IMR-90 (cell line): ENCODE measurements around the gene TMPRSS13.

ENCODE experiments used
- BHLHE40 ChIP-seq: fragments of 150-350 bp; IDR thresholded peaks from 2 replicates; pipeline ENCODE4 v1.6.1; 2016; ENCODE audit warnings: mild to moderate bottlenecking, low read depth, low read length
- CHD1 ChIP-seq: IDR thresholded peaks from 2 replicates; pipeline ENCODE4 v1.6.1; 2012; ENCODE audit warnings: low read depth, low read length, improper control_type of control experiment
- FOS ChIP-seq: fragments of 150-350 bp; IDR thresholded peaks from 2 replicates; pipeline ENCODE4 v1.6.1; 2016; ENCODE audit warnings: low read depth, low read length
- MXI1 ChIP-seq: IDR thresholded peaks from 2 replicates; pipeline ENCODE4 v1.6.1; 2012; ENCODE audit warnings: low read depth, mild to moderate bottlenecking, low read length, moderate library complexity, borderline replicate concordance
- NFE2L2 ChIP-seq: fragments of 150-350 bp; IDR thresholded peaks from 2 replicates; pipeline ENCODE4 v1.6.1; 2016; ENCODE audit warnings: low read depth, mild to moderate bottlenecking, low read length
- POLR2A ChIP-seq: IDR thresholded peaks from 2 replicates; pipeline ENCODE4 v1.6.1; 2012; ENCODE audit warnings: mild to moderate bottlenecking, low read depth, low read length
- RFX5 ChIP-seq: IDR thresholded peaks from 2 replicates; pipeline ENCODE4 v1.8.0; 2012; ENCODE audit warnings: low read depth, mild to moderate bottlenecking, low read length, moderate library complexity
- TF ChIP-seq, protein P1 (sequence below): conservative IDR thresholded peaks from 2 replicates; pipeline ENCODE4 v1.5.1; 2012; ENCODE audit warnings: mild to moderate bottlenecking, low read depth, low read length, improper control_type of control experiment
- TF ChIP-seq, protein P2 (sequence below): fragments of 150-350 bp; IDR thresholded peaks from 2 replicates; pipeline ENCODE4 v1.6.1; 2017; ENCODE audit warnings: mild to moderate bottlenecking, antibody characterized with exemption, low read length, low read depth
- TF ChIP-seq, protein P3 (sequence below): fragments of 150-350 bp; IDR thresholded peaks from 2 replicates; pipeline ENCODE4 v1.6.1; 2016; ENCODE audit warnings: low read depth, mild to moderate bottlenecking, low read length, moderate library complexity, borderline replicate concordance

DNA sequence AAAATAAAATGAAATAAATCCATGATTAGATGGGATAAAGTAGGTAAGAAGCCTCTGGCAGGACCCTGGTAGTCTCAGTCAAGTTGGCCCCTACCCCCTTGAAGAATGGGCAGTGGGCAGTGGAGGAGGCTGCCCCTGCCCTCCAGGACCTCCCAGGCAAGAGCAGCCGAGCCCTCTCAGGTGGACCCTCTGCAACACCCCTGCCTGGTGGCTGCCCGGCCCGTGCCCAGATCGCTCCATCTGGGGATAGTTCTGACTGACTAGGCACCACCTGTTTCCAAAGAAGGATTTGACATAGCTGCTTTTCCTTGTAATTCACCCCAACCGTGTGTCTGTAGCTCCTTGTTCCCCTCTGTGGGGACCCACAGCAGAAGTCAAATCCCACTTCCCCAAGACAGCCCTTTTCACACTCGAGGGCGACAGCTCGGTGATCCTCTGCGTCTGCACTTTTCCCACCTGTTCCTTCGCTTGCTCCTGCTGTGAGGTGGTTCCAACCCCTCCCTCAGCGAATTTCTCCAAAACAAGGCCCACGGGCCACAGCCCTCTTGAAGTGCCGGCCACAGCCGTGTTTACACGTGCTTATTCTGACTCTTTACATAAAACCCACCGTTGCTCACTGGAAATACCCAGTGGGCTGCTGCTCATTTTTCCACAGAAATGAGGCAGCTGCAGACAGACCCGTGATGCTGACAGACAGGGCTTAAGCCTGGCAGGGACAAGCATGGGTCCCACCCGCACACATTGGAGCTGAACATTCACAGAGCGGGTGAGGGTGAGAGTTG, 5.5 kb upstream of the TMPRSS13 start:
- TF ChIP-seq, protein P1, sequence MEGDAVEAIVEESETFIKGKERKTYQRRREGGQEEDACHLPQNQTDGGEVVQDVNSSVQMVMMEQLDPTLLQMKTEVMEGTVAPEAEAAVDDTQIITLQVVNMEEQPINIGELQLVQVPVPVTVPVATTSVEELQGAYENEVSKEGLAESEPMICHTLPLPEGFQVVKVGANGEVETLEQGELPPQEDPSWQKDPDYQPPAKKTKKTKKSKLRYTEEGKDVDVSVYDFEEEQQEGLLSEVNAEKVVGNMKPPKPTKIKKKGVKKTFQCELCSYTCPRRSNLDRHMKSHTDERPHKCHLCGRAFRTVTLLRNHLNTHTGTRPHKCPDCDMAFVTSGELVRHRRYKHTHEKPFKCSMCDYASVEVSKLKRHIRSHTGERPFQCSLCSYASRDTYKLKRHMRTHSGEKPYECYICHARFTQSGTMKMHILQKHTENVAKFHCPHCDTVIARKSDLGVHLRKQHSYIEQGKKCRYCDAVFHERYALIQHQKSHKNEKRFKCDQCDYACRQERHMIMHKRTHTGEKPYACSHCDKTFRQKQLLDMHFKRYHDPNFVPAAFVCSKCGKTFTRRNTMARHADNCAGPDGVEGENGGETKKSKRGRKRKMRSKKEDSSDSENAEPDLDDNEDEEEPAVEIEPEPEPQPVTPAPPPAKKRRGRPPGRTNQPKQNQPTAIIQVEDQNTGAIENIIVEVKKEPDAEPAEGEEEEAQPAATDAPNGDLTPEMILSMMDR: no peak
- no peak for TF ChIP-seq POLR2A
- TF ChIP-seq BHLHE40: no peak
- TF ChIP-seq RFX5: no peak
- TF ChIP-seq, protein P2, sequence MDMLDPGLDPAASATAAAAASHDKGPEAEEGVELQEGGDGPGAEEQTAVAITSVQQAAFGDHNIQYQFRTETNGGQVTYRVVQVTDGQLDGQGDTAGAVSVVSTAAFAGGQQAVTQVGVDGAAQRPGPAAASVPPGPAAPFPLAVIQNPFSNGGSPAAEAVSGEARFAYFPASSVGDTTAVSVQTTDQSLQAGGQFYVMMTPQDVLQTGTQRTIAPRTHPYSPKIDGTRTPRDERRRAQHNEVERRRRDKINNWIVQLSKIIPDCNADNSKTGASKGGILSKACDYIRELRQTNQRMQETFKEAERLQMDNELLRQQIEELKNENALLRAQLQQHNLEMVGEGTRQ: no peak
- TF ChIP-seq, protein P3, sequence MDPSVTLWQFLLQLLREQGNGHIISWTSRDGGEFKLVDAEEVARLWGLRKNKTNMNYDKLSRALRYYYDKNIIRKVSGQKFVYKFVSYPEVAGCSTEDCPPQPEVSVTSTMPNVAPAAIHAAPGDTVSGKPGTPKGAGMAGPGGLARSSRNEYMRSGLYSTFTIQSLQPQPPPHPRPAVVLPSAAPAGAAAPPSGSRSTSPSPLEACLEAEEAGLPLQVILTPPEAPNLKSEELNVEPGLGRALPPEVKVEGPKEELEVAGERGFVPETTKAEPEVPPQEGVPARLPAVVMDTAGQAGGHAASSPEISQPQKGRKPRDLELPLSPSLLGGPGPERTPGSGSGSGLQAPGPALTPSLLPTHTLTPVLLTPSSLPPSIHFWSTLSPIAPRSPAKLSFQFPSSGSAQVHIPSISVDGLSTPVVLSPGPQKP: no peak
- no peak for TF ChIP-seq FOS
- no peak for TF ChIP-seq CHD1
- TF ChIP-seq NFE2L2: no peak
- no peak for TF ChIP-seq MXI1
